ENCODE data around the gene CTSZ. TPM values are rescaled to one million over a fixed set of nuclear protein-coding genes. Genes with fewer than 3 reads are reported as not detected.

Gene CTSZ
- total and polyA plus RNA-seq, 2 of the 8 experiments (the other 6 are each of a cell fraction or from before 2014, with no cell fraction given), result 32.8 to 34.0 TPM

DNA sequence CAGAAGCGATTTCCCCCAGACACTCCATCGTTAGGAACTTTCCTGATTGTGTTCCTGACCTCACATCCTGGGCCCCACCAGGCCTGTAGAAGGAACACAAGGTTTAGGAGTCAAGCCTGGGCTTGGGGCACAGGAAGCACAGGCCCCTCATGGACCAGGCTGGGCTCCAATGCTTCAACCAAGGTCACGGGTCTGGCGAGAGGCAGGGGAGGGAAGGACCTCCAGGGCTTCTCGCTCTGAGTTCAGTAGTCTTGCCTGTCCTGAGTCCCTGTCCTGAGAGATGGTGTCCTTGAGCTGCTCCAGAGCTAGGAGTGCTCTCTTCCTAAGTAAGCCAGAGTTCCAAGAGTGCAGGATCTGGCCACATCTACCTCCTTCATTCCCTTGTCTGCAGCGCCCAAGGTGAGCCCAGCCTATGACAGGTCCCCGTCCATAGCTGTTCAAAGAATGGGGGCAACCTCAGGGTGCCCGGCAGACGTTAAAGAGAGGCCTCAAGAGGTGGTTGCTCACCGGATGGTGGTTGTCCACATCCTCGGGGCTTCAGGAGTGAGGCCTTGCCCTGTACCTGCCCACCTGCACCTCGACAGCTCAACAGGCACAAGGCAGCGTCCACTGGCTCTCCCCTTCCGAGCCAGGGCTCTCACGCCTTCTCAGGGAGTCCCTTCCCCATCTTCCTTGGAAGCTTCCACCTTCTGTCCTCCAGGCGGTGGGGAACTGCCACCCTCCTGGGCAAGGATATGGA is 10.6 kb upstream of the CTSZ start (continued):
- TF ChIP-seq GTF2F1 (IDR thresholded peaks at IDR 0.05; ENCODE audit: borderline replicate concordance, low read depth, low read length) (no peak), NANOG (IDR thresholded peaks at IDR 0.05; ENCODE audit: insufficient read depth, low read depth, low read length, poor library complexity, severe bottlenecking) (no peak), RNF2 (IDR thresholded peaks at IDR 0.05; ENCODE audit: borderline replicate concordance, low read depth, low read length, missing control alignments, poor library complexity, severe bottlenecking) (no peak), FOSL1 (IDR thresholded peaks at IDR 0.05; ENCODE audit: insufficient read depth, low read depth, low read length) (no peak), KDM4A (IDR thresholded peaks at IDR 0.05; ENCODE audit: low read depth, low read length, severe bottlenecking) (no peak), YY1 (IDR thresholded peaks at IDR 0.05; ENCODE audit: low read depth, low read length) (no peak), RAD21 (IDR thresholded peaks at IDR 0.05 in 1 of 2, conservative IDR thresholded peaks at IDR 0.05 in 1 of 2; ENCODE audit: low read depth in 2 of 2, low read length in 2 of 2) (no peak), CREB1 (IDR thresholded peaks at IDR 0.05) (no peak)

Data from H1 (cell line).